Measurements from ENCODE around the gene ZNF217.

DNA sequence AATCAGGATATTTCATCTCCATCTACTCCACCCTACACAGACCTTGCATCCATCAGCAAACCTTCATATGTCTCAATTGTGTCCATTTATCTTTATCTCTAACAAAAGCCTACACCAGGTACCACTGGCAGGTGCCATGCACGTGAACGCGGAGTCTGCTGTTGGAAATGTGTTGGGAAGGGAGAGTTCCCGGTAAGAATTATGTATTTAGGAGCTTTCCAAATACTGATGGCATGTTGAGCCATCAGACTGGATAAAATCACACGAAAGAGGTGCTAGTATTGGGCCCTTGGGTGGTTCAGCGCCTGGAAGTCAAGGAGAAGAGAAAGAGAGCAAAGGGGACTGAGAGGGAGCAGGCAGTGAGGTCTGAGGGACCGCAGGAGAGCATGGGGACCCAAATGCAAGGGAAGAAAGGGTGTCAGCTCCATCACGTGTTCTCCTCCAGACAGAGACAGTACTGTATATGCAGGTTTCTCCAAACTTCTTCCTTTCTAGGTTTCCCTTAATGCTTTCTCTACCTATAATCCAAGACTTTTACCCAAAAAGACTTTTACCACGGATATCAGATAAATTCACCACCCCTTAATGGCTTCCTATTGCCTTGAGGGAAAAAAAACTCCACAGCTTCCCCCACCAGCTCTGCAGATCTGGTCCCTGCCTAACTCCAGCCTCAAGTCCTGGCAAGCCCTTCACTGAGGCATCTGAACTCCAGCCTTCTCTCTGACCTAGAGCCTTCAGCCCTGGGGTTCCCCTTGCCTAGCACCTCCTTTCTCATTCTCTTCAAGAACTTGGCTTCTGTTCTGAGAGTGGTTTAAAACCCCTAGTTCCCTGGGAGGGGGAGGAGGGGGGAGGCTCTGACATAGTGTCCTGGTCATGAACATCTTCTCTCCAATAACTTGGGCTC is 4.8 kb upstream of the ZNF217 start:
- TF ChIP-seq, protein P1, sequence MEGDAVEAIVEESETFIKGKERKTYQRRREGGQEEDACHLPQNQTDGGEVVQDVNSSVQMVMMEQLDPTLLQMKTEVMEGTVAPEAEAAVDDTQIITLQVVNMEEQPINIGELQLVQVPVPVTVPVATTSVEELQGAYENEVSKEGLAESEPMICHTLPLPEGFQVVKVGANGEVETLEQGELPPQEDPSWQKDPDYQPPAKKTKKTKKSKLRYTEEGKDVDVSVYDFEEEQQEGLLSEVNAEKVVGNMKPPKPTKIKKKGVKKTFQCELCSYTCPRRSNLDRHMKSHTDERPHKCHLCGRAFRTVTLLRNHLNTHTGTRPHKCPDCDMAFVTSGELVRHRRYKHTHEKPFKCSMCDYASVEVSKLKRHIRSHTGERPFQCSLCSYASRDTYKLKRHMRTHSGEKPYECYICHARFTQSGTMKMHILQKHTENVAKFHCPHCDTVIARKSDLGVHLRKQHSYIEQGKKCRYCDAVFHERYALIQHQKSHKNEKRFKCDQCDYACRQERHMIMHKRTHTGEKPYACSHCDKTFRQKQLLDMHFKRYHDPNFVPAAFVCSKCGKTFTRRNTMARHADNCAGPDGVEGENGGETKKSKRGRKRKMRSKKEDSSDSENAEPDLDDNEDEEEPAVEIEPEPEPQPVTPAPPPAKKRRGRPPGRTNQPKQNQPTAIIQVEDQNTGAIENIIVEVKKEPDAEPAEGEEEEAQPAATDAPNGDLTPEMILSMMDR (IDR thresholded peaks at IDR 0.05): no peak
- no peak for TF ChIP-seq POLR2A (IDR thresholded peaks at IDR 0.05)

All from gastroesophageal sphincter (tissue), 3 donors.